Osteocyte (in vitro differentiated cells): ENCODE results near the gene ECE1. TPM values are rescaled to one million over a fixed set of nuclear protein-coding genes. Genes with fewer than 3 reads are reported as not detected.

ENCODE experiments used
- DNase-seq: peaks from one replicate; pipeline ENCODE4 v3.0.0; 2021; ENCODE audit warnings: mixed read lengths; ENCODE audit not compliant: unreplicated experiment; ENCODE audit errors: extremely low spot score
- H3K27ac Mint-ChIP-seq: one replicate; pipeline ENCODE4 v1.8.0; 2021; ENCODE audit warnings: mild to moderate bottlenecking, mixed read lengths; ENCODE audit not compliant: unreplicated experiment
- H3K27me3 Mint-ChIP-seq: one replicate; pipeline ENCODE4 v1.8.0; 2021; ENCODE audit warnings: mixed read lengths; ENCODE audit not compliant: unreplicated experiment
- H3K36me3 Mint-ChIP-seq: one replicate; pipeline ENCODE4 v1.8.0; 2021; ENCODE audit warnings: mixed read lengths; ENCODE audit not compliant: unreplicated experiment
- H3K4me1 Mint-ChIP-seq: one replicate; pipeline ENCODE4 v1.8.0; 2021; ENCODE audit warnings: mixed read lengths; ENCODE audit not compliant: unreplicated experiment
- H3K4me3 Mint-ChIP-seq: one replicate; pipeline ENCODE4 v1.8.0; 2021; ENCODE audit warnings: mild to moderate bottlenecking, moderate library complexity, mixed read lengths; ENCODE audit not compliant: unreplicated experiment
- H3K9me3 Mint-ChIP-seq: one replicate; pipeline ENCODE4 v1.8.0; 2021; ENCODE audit warnings: mixed read lengths; ENCODE audit not compliant: unreplicated experiment
- CTCF ChIP-seq: fragments of 200-600 bp; sonication (generic); IDR thresholded peaks from 2 replicates; pipeline ENCODE4 v1.5.0; 2021; ENCODE audit warnings: antibody characterized with exemption, mild to moderate bottlenecking, moderate library complexity
- total RNA-seq: library from RNA; stranded (reverse); gene quantifications from 2 replicates; pipeline ENCODE4 v1.2.1, GENCODE V29; 2021

ECE1 gene
- total RNA-seq, 1 donor from 2014 or later = 217 TPM

- TF ChIP-seq CTCF = no peak
- no peaks in the 10 kb centered on the region for H3K27me3 Mint-ChIP-seq
- DNase-seq = no peak
- peaks cover 3% of the 10 kb centered on the region for H3K36me3 Mint-ChIP-seq
- peak overlapping the region; percentile 98 for H3K27ac Mint-ChIP-seq
- H3K9me3 Mint-ChIP-seq = no peaks in the 10 kb centered on the region
- peaks cover 87% of the 10 kb centered on the region for H3K4me1 Mint-ChIP-seq
- H3K4me3 Mint-ChIP-seq = peak overlapping the region; percentile 32
Measured at GRCh38 chr1:21319447-21320407, 29.5 kb upstream of the ECE1 start.

- Mint-ChIP-seq H3K27ac (peak overlapping the region; percentile 98), H3K36me3 (peaks cover 3% of the 10 kb centered on the region)
Measured at GRCh38 chr1:21318714-21319159, 28.5 kb upstream of the ECE1 start.

GRCh38 chr1:21318057-21318713 lies 27.9 kb upstream of the ECE1 start:
- H3K4me1 Mint-ChIP-seq = peaks cover 88% of the 10 kb centered on the region
- H3K4me3 Mint-ChIP-seq = peak overlapping the region; percentile 38
- peaks cover 3% of the 10 kb centered on the region for H3K36me3 Mint-ChIP-seq
- H3K9me3 Mint-ChIP-seq = no peaks in the 10 kb centered on the region
- H3K27me3 Mint-ChIP-seq = no peaks in the 10 kb centered on the region
- DNase-seq = no peak
- H3K27ac Mint-ChIP-seq = peak overlapping the region; percentile 98
- no peak for TF ChIP-seq CTCF

More at GRCh38 chr1:21318714-21319159, 28.5 kb upstream of the ECE1 start:
- Mint-ChIP-seq H3K27me3 (no peaks in the 10 kb centered on the region), H3K9me3 (no peaks in the 10 kb centered on the region), H3K4me1 (peaks cover 87% of the 10 kb centered on the region), H3K4me3 (peak overlapping the region; percentile 38)
- DNase-seq = no peak
- no peak for TF ChIP-seq CTCF

GRCh38 chr1:21317690-21318043 lies 27.4 kb upstream of the ECE1 start:
- TF ChIP-seq CTCF = no peak
- DNase-seq = no peak
- no peak overlapping the region for H3K4me3 Mint-ChIP-seq
- H3K36me3 Mint-ChIP-seq = peaks cover 3% of the 10 kb centered on the region
- peaks cover 88% of the 10 kb centered on the region for H3K4me1 Mint-ChIP-seq
- no peaks in the 10 kb centered on the region for H3K9me3 Mint-ChIP-seq
- H3K27me3 Mint-ChIP-seq = no peaks in the 10 kb centered on the region
- peak overlapping the region; percentile 98 for H3K27ac Mint-ChIP-seq
